CD4-positive, alpha-beta memory T cell (primary cell): ENCODE data around the gene MRPS31. TPM values are rescaled to one million over a fixed set of nuclear protein-coding genes. Genes with fewer than 3 reads are reported as not detected.

Experiments
- CTCF ChIA-PET: fragments of 350-600 bp; sonication (Branson Sonifier 250); formaldehyde crosslinking; loops from one replicate; lab custom pipeline; 2021; ENCODE audit warnings: inconsistent platforms; ENCODE audit not compliant: partially characterized antibody; lab: Charles Lee
- POLR2A ChIA-PET: fragments of 350-600 bp; sonication (Branson Sonifier 250); formaldehyde crosslinking; loops from one replicate; lab custom pipeline; 2021; ENCODE audit not compliant: partially characterized antibody; lab: Charles Lee
- DNase-seq, 5 donors: peaks; one replicate each; pipeline versions ENCODE4 v3.0.0 to v3.0.0-alpha.2; 2020 to 2022; ENCODE audit warnings: mixed read lengths in 1 of 5
- H3K27ac ChIP-seq: one replicate; pipeline ENCODE4 v1.7.0; 2013; ENCODE audit warnings: low read depth, low read length
- H3K27me3 ChIP-seq: 2 replicates; pipeline ENCODE4 v1.7.0; 2013; ENCODE audit warnings: mild to moderate bottlenecking, low read length, moderate library complexity; ENCODE audit not compliant: insufficient read depth
- H3K36me3 ChIP-seq: 2 replicates; pipeline ENCODE4 v1.7.0; 2013; ENCODE audit warnings: mild to moderate bottlenecking, low read length, moderate library complexity; ENCODE audit not compliant: insufficient read depth
- H3K4me1 ChIP-seq: 2 replicates; pipeline ENCODE4 v1.7.0; 2013; ENCODE audit warnings: mild to moderate bottlenecking, low read length, moderate library complexity; ENCODE audit not compliant: insufficient read depth
- H3K4me3 ChIP-seq, 2 donors: one replicate each; pipeline ENCODE4 v1.7.0; 2013; ENCODE audit warnings: low read length in 2 of 2, mild to moderate bottlenecking in 1 of 2
- H3K9me3 ChIP-seq, 2 donors: one replicate each; pipeline ENCODE4 v1.7.0; 2013; ENCODE audit warnings: low read length in 2 of 2, control low read depth in 1 of 2; ENCODE audit not compliant: control insufficient read depth in 1 of 2
- H3K27ac Mint-ChIP-seq, 7 donors: one replicate each; pipeline ENCODE4 v1.8.0; 2020 to 2021; ENCODE audit warnings: mixed read lengths in 7 of 7, mild to moderate bottlenecking in 6 of 7, inconsistent platforms in 3 of 7, moderate library complexity in 3 of 7
- H3K27me3 Mint-ChIP-seq, 2 donors: one replicate each; pipeline ENCODE4 v1.8.0; 2020 to 2021; ENCODE audit warnings: mixed read lengths in 2 of 2
- H3K36me3 Mint-ChIP-seq, 2 donors: one replicate each; pipeline ENCODE4 v1.8.0; 2020 to 2021; ENCODE audit warnings: mixed read lengths in 2 of 2, inconsistent platforms in 1 of 2, mild to moderate bottlenecking in 1 of 2
- H3K4me1 Mint-ChIP-seq, 4 donors: one replicate each; pipeline ENCODE4 v1.8.0; 2020 to 2021; ENCODE audit warnings: mixed read lengths in 4 of 4, mild to moderate bottlenecking in 1 of 4
- H3K4me3 Mint-ChIP-seq, 8 donors: one replicate each; pipeline ENCODE4 v1.8.0; 2020 to 2021; ENCODE audit warnings: mixed read lengths in 8 of 8, mild to moderate bottlenecking in 7 of 8, moderate library complexity in 6 of 8, inconsistent platforms in 3 of 8
- H3K9me3 Mint-ChIP-seq, 8 donors: one replicate each; pipeline ENCODE4 v1.8.0; 2020 to 2021; ENCODE audit warnings: mixed read lengths in 8 of 8, mild to moderate bottlenecking in 5 of 8, inconsistent platforms in 3 of 8, moderate library complexity in 1 of 8
- intact Hi-C: fragments of 100-400 bp; cut with micrococcal nuclease; formaldehyde crosslinking; loops from one replicate; pipeline ENCODE4 v1.15.1; 2023
- polyA plus RNA-seq, 2 donors: library from polyadenylated mRNA; unstranded; fragments of 300-500 nt; fragmentation: Illumina TruSeq; gene quantifications; one replicate each; pipeline ENCODE4 v1.2.3, GENCODE V29; 2021
- total RNA-seq, 2 experiments: library from RNA; stranded (reverse); gene quantifications; one replicate each; pipeline ENCODE4 v1.2.3, GENCODE V29; 2021

The MRPS31 gene
- total and polyA plus RNA-seq, 4 experiments from 2014 or later, result 37.7 to 58.5 (median 43.8) TPM

DNA sequence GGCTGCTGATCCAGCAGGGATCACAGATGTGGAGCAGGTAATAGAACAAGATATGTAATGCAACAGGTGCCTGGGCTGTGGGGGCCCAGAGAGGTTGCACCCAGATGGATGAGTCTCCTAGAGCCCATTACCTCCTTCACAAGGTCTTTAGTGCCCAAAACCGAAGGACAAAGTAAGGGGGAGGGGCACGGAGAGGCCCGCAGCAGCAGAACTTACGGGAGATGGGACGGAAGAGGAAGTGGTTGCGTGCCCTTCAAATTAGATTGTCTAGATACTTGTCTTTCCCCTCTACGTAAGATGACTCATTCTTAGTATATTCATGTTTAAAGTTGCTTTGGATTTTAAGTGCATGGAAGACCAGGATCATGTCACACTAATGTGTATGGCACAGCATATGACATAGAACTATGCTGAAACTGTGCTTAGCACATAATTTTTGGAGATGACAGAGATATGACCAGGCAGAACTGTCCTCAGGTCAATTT, 5.7 kb upstream of the MRPS31 start:
- H3K27ac Mint-ChIP-seq, result peak overlapping the region; percentile 93 to 100 (median 99)
- peak overlapping the region; percentile 72 for H3K27ac ChIP-seq
- H3K36me3 ChIP-seq, result no peaks in the 10 kb centered on the region
- ChIA-PET POLR2A (interaction anchor here (0.9 to 3.8 kb wide), 10 partner anchors 10 to 587 kb away, joined by 3 to 34 read pairs (median 5); partner anchors contain the start of genes FOXO1 and SLC25A15), CTCF (interaction anchor here (0.8 to 4.5 kb wide), 35 partner anchors 9 to 1101 kb away, joined by 3 to 40 read pairs (median 5); partner anchors contain the start of gene SLC25A15)
- H3K4me3 ChIP-seq, result peak overlapping the region; percentile 40 to 52
- no peaks in the 10 kb centered on the region for H3K27me3 Mint-ChIP-seq
- intact Hi-C loops, result loop anchor here (1.0 to 10.0 kb wide), 15 partner anchors 13 to 1742 kb away; partner anchors contain the start of genes KBTBD6, NHLRC3, PROSER1 and SLC25A15
- H3K9me3 ChIP-seq, result no peaks in the 10 kb centered on the region
- H3K4me3 Mint-ChIP-seq, result peak overlapping the region; percentile 77 to 92 (median 89)
- no peaks in the 10 kb centered on the region for H3K27me3 ChIP-seq
- H3K36me3 Mint-ChIP-seq, result no peaks in the 10 kb centered on the region
- peak; percentile 73 to 91 (median 78) for DNase-seq
- no peaks in the 10 kb centered on the region for H3K9me3 Mint-ChIP-seq
- peaks cover 19 to 34% (median 25%) of the 10 kb centered on the region in 4 donors for H3K4me1 Mint-ChIP-seq
- peaks cover 30% of the 10 kb centered on the region for H3K4me1 ChIP-seq

DNA sequence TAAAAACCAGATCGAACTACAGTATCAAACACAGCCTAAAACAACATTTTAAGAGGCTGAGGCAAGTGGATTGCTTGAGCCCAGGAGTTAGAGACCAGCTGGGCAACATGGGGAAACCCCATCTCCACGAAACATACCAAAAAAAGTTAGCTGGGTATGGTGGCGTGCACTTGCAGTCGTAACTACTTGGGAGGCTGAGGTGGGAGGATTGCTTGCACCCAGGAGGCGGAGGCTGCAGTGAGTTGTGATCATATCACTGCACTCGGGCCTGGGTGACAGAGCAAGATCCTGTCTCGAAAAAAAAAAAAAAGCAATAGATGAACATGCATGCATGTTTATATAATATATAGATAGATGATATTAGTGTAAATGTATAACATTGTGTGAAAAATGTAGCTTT, 5.2 kb upstream of the MRPS31 start:
- DNase-seq, result peak in 1 of 5 donors; percentile 42
- Histone ChIP-seq H3K9me3 (no peaks in the 10 kb centered on the region), H3K4me1 (peaks cover 30% of the 10 kb centered on the region), H3K27me3 (no peaks in the 10 kb centered on the region), H3K36me3 (no peaks in the 10 kb centered on the region), H3K27ac (peak overlapping the region; percentile 72), H3K4me3 (peak overlapping the region; percentile 24 to 52)
- H3K4me1 Mint-ChIP-seq, result peaks cover 19 to 34% (median 26%) of the 10 kb centered on the region in 4 donors
- H3K27ac Mint-ChIP-seq, result peak overlapping the region; percentile 93 to 100 (median 99)
- peaks cover 0 to 2% of the 10 kb centered on the region in 2 donors for H3K36me3 Mint-ChIP-seq
- POLR2A ChIA-PET, result interaction anchor here (0.7 to 1.9 kb wide), 7 partner anchors 10 to 586 kb away, joined by 3 to 12 read pairs (median 4); partner anchors contain the start of gene SLC25A15
- no peaks in the 10 kb centered on the region for H3K27me3 Mint-ChIP-seq
- no peaks in the 10 kb centered on the region for H3K9me3 Mint-ChIP-seq
- CTCF ChIA-PET, result interaction anchor here (1.3 to 4.5 kb wide), 9 partner anchors 38 to 1093 kb away, joined by 4 to 36 read pairs (median 17); no protein-coding TSS in a partner anchor
- intact Hi-C loops, result loop anchor here (2.0 to 10.0 kb wide), 7 partner anchors 94 to 1741 kb away; partner anchors contain the start of genes KBTBD6, NHLRC3 and PROSER1
- H3K4me3 Mint-ChIP-seq, result peak overlapping the region in 5 of 8 donors; percentile 88 to 92 (median 90)

DNA sequence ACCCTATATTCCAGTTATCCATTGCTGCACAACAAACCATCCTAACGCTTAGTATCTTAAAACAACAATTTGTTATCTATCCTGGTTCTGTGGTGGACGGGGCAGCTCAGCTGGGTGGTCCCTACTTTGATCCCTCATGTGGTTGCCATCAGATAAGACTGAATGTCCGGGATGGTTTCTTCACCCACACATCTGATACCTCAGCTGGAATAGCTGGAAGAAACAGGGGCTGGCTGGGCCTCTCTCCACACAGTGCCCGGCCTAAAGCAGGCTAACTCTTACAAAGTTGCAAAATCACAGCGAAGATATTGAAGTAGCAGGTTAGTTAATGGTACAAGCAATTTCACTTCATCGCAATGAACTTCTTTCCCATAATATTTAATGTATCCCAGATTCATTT, 3.7 kb upstream of the MRPS31 start:
- Mint-ChIP-seq H3K36me3 (peaks cover 0 to 12% of the 10 kb centered on the region in 2 donors), H3K27me3 (no peaks in the 10 kb centered on the region), H3K27ac (peak overlapping the region in 1 of 7 donors; percentile 61), H3K4me3 (no peak overlapping the region), H3K9me3 (peaks cover 0 to 2% (median 0%) of the 10 kb centered on the region in 8 donors), H3K4me1 (peaks cover 31 to 48% (median 33%) of the 10 kb centered on the region in 4 donors)
- no peak for DNase-seq
- H3K9me3 ChIP-seq, result no peaks in the 10 kb centered on the region
- no peak overlapping the region for H3K27ac ChIP-seq
- H3K4me1 ChIP-seq, result peaks cover 37% of the 10 kb centered on the region
- H3K36me3 ChIP-seq, result no peaks in the 10 kb centered on the region
- H3K27me3 ChIP-seq, result no peaks in the 10 kb centered on the region
- POLR2A ChIA-PET, result interaction anchor here (1.3 kb wide), 1 partner anchor 147 kb away, joined by 5 read pairs; no protein-coding TSS in a partner anchor
- CTCF ChIA-PET, result interaction anchor here (1.4 to 4.5 kb wide), 2 partner anchors 1088 to 1091 kb away, joined by 5 to 26 read pairs; no protein-coding TSS in a partner anchor
- H3K4me3 ChIP-seq, result no peak overlapping the region
- intact Hi-C loops, result loop anchor here (5.0 to 10.0 kb wide), 5 partner anchors 92 to 1740 kb away; partner anchors contain the start of genes KBTBD6, NHLRC3 and PROSER1

DNA sequence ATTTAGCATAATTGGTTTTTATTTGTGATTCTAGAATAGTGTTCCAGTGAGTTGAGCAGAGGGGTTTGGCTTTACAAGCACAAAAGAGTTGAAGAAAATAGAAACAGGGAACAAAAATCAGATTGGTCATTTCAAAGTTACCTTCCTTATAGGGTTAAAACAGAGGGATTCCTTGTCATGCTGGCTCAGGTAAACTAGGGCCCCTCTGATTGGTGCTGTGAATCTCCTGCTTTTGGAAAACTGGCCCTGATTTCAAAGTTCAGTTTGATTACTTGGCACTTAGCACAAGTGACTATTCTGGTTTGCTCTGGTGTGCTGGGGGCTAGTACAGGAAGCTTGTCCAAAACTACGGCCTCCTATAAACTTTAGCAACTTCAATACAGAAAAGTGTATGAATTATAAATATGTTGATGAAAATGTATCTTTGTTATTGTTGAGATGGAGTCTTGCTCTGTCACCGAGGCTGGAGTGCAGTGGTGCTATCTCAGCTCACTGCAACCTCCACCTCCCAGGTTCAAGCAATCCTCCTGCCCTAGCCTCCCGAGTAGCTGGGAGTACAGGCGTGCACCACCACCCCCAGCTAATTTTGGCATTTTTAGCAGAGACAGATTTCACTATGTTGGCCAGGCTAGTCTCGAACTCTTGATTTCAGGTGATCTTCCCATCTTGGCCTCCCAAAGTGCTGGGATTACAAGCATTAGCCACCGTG, 1.9 kb upstream of the MRPS31 start:
- Mint-ChIP-seq H3K27me3 (no peaks in the 10 kb centered on the region), H3K9me3 (peaks cover 0 to 2% (median 0%) of the 10 kb centered on the region in 8 donors), H3K27ac (peak overlapping the region in 3 of 7 donors; percentile 11 to 72 (median 36)), H3K4me3 (peak overlapping the region in 6 of 8 donors; percentile 35 to 64 (median 40)), H3K36me3 (peaks cover 0 to 13% of the 10 kb centered on the region in 2 donors), H3K4me1 (peaks cover 26 to 49% (median 37%) of the 10 kb centered on the region in 4 donors)
- intact Hi-C loops, result loop anchor here (10.0 kb wide), 1 partner anchor 1738 kb away; the partner anchor contains the start of genes NHLRC3 and PROSER1
- H3K36me3 ChIP-seq, result no peaks in the 10 kb centered on the region
- no peak for DNase-seq
- no peak overlapping the region for H3K27ac ChIP-seq
- no peak overlapping the region for H3K4me3 ChIP-seq
- POLR2A ChIA-PET, result interaction anchor here (1.2 kb wide), 1 partner anchor 149 kb away, joined by 3 read pairs; no protein-coding TSS in a partner anchor
- peaks cover 40% of the 10 kb centered on the region for H3K4me1 ChIP-seq
- no peaks in the 10 kb centered on the region for H3K9me3 ChIP-seq
- CTCF ChIA-PET, result no interaction called here
- H3K27me3 ChIP-seq, result no peaks in the 10 kb centered on the region

DNA sequence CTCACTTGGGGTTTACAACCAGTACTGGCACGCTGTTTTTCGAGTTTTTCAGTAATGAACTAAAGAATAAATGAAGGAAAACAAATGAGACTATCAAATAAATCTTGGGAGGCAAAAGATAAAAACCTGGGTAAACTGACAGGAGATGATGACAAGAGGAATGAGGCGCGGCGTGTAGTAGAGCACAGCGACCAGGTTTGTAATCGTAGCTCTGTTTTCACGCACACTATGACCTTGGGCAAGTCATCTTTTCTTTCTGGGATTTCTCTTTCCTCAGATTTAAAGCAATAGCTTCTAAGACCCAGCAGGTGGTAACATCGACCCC, 419 bp downstream of the MRPS31 start:
- Histone ChIP-seq H3K4me3 (peak overlapping the region; percentile 53 to 97), H3K27ac (peak overlapping the region; percentile 79), H3K36me3 (peaks cover 4% of the 10 kb centered on the region), H3K4me1 (peaks cover 28% of the 10 kb centered on the region), H3K9me3 (no peaks in the 10 kb centered on the region), H3K27me3 (no peaks in the 10 kb centered on the region)
- no peak for DNase-seq
- peak overlapping the region; percentile 97 to 100 (median 99) for H3K4me3 Mint-ChIP-seq
- peaks cover 7 to 28% (median 24%) of the 10 kb centered on the region in 4 donors for H3K4me1 Mint-ChIP-seq
- H3K27ac Mint-ChIP-seq, result peak overlapping the region in 6 of 7 donors; percentile 98 to 100 (median 99)
- ChIA-PET POLR2A (interaction anchor here (0.7 to 1.9 kb wide), 5 partner anchors 11 to 995 kb away, joined by 3 to 10 read pairs (median 5); partner anchors contain the start of gene SLC25A15), CTCF (no interaction called here)
- H3K9me3 Mint-ChIP-seq, result peaks cover 0 to 2% (median 0%) of the 10 kb centered on the region in 8 donors
- no peaks in the 10 kb centered on the region for H3K27me3 Mint-ChIP-seq
- intact Hi-C loops, result loop anchor here (2.0 to 10.0 kb wide), 3 partner anchors 18 to 1736 kb away; partner anchors contain the start of genes NHLRC3, PROSER1 and SLC25A15
- H3K36me3 Mint-ChIP-seq, result peaks cover 0 to 23% of the 10 kb centered on the region in 2 donors

DNA sequence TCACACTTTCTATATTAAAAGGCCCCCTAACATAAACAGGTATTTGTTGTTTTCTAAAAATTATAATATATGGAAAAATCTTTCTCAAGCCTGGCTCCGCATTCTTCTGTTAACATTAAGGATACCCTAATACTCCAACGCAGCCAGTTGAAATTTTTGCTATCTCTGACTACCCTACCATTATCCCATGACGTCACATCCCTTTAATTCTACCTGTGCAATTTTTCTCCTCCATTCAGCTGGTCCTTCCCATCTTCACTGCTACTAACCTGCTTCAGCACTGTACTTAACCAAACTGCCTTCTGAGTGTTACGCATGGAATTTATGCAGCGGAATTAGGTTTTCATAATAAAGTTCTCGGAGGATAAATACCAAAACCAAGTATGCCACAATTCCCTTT, 1.0 kb downstream of the MRPS31 start:
- Histone ChIP-seq H3K27me3 (no peaks in the 10 kb centered on the region), H3K4me3 (peak overlapping the region; percentile 53 to 97), H3K9me3 (no peaks in the 10 kb centered on the region), H3K36me3 (peaks cover 4% of the 10 kb centered on the region), H3K27ac (peak overlapping the region; percentile 79), H3K4me1 (peaks cover 28% of the 10 kb centered on the region)
- H3K27me3 Mint-ChIP-seq, result no peaks in the 10 kb centered on the region
- H3K4me1 Mint-ChIP-seq, result peaks cover 10 to 28% (median 25%) of the 10 kb centered on the region in 4 donors
- intact Hi-C loops, result loop anchor here (2.0 to 10.0 kb wide), 3 partner anchors 19 to 1735 kb away; partner anchors contain the start of genes NHLRC3, PROSER1 and SLC25A15
- peaks cover 0 to 2% (median 0%) of the 10 kb centered on the region in 8 donors for H3K9me3 Mint-ChIP-seq
- CTCF ChIA-PET, result no interaction called here
- peaks cover 0 to 25% of the 10 kb centered on the region in 2 donors for H3K36me3 Mint-ChIP-seq
- H3K27ac Mint-ChIP-seq, result peak overlapping the region in 6 of 7 donors; percentile 80 to 99 (median 99)
- POLR2A ChIA-PET, result interaction anchor here (0.7 to 1.9 kb wide), 5 partner anchors 10 to 995 kb away, joined by 3 to 10 read pairs (median 5); partner anchors contain the start of gene SLC25A15
- DNase-seq, result no peak
- peak overlapping the region; percentile 97 to 100 (median 99) for H3K4me3 Mint-ChIP-seq
